HG03520 (cell line): ENCODE measurements around the gene STK32C.
"Not testable (repeated sequence)": the region's sequence is repeated elsewhere in the genome, so short reads cannot be mapped to it uniquely, and the experiment has no call there.

Experiments
- ATAC-seq: cut with Tn5 transposase; IDR thresholded peaks from one replicate; pipeline ENCODE4 v1.9.1; 2021; ENCODE audit warnings: mild to moderate bottlenecking, moderate library complexity; ENCODE audit not compliant: unreplicated experiment

STK32C gene

GRCh38 chr10:132339276-132339675 is 31.5 kb upstream of the STK32C start:
- ATAC-seq: no peak

- ATAC-seq: no peak
Observed at GRCh38 chr10:132338876-132339275, 31.1 kb upstream of the STK32C start.

- not testable (repeated sequence) for ATAC-seq
Observed at GRCh38 chr10:132337854-132338253, 30.1 kb upstream of the STK32C start.

GRCh38 chr10:132336919-132337407 is 29.2 kb upstream of the STK32C start:
- no peak for ATAC-seq

- no peak for ATAC-seq
Observed at GRCh38 chr10:132336064-132336746, 28.5 kb upstream of the STK32C start.

- ATAC-seq: no peak
Observed at GRCh38 chr10:132335189-132336063, 27.7 kb upstream of the STK32C start.

- no peak for ATAC-seq
Observed at GRCh38 chr10:132334631-132335188, 27.0 kb upstream of the STK32C start.

GRCh38 chr10:132333386-132333785 is 25.6 kb upstream of the STK32C start:
- no peak for ATAC-seq

- peak; percentile 43 for ATAC-seq
Observed at GRCh38 chr10:132332433-132332754, 24.6 kb upstream of the STK32C start.

GRCh38 chr10:132331601-132332432 is 24.1 kb upstream of the STK32C start, which contains the start of gene LRRC27:
Gene LRRC27, plus strand, starts transcription at chr10:132332193. Its CDS starts 1,332 bp downstream, at chr10:132333525.
- ATAC-seq: peak; percentile 81

- no peak for ATAC-seq
Observed at GRCh38 chr10:132330486-132330833, 22.7 kb upstream of the STK32C start.

GRCh38 chr10:132329565-132330485 is 22.1 kb upstream of the STK32C start:
- ATAC-seq: no peak

- no peak for ATAC-seq
Observed at GRCh38 chr10:132328738-132329137, 21.0 kb upstream of the STK32C start.

- no peak for ATAC-seq
Observed at GRCh38 chr10:132328106-132328505, 20.4 kb upstream of the STK32C start.

- ATAC-seq: no peak
Observed at GRCh38 chr10:132326925-132327324, 19.2 kb upstream of the STK32C start.

GRCh38 chr10:132326344-132326889 is 18.7 kb upstream of the STK32C start:
- no peak for ATAC-seq

GRCh38 chr10:132324186-132324585 is 16.4 kb upstream of the STK32C start:
- no peak for ATAC-seq

GRCh38 chr10:132322586-132323048 is 14.9 kb upstream of the STK32C start:
- no peak for ATAC-seq

GRCh38 chr10:132321726-132322125 is 14.0 kb upstream of the STK32C start:
- no peak for ATAC-seq
